ENCODE data around the gene NTSR2.

Gene NTSR2

DNA sequence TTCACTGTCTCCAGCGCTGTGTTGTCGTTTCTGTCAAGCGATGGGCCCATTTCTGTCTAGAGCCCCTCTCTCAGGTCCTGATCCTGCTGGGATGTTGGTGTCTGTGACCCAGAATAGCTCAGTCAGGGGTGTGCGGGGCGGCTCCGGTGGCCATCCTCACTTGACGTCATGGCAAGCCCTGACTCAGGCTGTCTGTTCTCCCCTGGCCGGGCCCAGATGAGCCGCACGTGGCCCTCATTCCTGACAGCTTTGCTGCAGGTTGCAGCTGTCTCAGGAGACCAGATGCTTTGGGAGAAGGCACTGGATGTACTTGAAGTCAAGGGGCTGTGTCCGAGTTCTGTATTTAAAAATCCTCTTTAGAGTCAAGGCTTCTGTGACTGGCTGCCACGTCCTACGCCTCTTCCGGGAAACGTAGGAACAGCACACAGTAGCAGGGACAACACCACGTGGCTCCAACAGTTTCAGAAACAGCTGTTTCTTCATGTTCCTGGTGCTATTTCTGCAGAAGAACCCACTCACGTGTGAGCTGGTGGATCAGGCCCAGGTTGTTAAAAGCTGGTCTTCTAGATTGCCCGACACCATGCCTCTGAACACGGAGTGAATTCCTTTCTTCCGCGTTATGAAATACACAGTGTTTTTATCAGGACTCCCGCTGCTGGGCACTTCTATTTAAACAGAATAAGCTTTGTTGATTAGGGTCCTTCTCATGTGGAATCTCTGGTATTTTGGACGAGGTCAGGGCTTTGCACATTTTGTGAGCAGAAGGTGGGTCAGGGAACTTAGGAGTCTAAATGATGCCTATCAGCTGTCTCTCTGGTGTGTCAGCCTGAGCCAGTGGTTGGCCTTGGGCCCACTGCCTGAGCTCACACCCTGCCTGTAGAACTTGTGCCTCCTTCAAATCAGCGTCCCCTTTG, 28.3 kb upstream of the NTSR2 start:
- no peak for DNase-seq

- DNase-seq: no peak
These were observed 27.3 kb upstream of the NTSR2 start for GRCh38 chr2:11697103-11697871.

DNA sequence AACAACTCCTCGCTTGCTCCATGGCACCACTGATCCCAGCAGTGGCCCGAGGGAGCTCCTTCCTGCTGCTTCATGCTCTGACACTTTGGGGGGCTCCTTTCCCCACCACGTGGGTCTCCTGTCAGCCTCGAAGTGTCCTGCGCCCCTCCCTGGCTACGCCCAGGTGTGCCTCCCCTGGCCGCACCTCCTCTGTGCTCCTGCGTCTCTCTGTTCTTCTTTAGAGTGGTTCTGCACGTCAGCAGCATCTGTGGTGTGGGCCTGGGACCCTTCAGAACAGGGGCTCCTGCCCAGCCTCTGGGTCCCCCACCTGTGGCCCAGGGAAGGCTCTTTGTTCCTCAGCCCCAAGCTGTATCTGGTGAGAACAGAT, 26.7 kb upstream of the NTSR2 start:
- no peak for DNase-seq

DNA sequence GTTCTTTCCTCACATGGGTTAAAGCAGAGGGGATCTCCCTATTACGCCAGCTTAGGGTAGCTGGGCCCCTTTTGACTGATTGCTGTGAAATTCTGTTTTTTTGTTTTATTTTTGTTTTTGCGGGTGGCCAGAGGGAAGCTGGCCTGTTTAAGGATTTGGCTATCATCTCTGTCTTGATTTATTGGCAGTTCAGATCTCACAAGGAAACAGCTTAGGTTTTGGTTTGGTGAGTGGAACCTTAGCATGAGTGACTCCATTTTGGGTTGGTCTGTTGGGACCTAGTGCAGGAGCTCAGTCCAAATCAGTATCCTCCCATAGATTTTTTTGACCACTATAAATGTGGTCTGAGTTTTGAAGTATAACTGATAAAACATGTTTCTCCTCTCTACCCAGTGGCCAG, 25.6 kb upstream of the NTSR2 start:
- DNase-seq: no peak

- peak; percentile 54 for DNase-seq
These were observed 23.0 kb upstream of the NTSR2 start for GRCh38 chr2:11692966-11693521.

DNA sequence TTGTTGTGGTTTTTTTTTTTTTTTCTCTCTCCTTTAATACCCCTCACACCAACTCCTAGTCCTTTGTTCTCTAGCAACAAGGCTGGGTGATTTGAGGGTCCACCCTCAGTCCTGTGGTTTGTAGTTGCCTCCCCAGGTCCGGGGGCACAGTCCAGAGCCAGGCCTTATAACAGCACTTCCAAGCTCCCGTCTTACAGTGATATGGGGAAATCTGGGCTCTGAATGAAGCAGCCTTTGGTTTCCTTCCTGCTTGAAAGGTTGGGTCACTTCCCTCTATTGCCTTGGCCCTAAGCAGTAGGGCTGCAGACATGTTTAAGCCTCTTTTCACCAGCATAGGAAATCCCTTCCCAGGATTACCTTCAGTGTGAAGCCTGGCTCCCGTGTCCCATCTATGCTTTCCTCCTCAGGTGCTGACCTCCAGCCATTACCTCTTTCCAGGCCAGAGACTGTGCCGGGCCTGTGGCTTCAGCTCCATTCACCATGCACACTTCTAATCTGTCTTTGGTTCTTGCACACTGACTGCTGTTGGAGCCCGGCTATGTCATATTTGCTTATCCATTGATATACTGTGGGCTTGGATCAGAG, 21.2 kb upstream of the NTSR2 start:
- DNase-seq: no peak

GRCh38 chr2:11688222-11689069, 18.5 kb upstream of the NTSR2 start:
- DNase-seq: peak; percentile 72

DNA sequence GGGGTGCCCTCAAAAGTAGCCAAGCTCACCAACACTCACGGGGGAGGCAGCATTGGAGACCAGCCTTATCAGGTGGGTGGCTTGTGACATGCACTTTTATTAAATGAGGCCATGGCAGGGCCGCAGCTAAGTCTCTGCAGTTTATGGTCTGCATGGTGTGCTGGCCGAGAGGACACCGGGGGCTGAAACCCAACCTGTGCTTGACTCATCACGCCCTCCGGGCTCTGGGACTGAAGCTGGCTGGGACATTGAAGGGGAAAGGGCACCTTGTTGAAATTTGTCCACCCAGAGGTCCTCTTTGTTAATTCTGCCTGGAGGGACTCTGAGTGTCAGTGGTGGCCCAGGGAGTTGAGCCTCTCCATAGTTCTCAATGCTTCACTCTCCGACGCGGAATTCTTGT, 17.7 kb upstream of the NTSR2 start:
- DNase-seq: no peak

- DNase-seq: no peak
These were observed 16.0 kb upstream of the NTSR2 start for GRCh38 chr2:11685906-11686470.

DNA sequence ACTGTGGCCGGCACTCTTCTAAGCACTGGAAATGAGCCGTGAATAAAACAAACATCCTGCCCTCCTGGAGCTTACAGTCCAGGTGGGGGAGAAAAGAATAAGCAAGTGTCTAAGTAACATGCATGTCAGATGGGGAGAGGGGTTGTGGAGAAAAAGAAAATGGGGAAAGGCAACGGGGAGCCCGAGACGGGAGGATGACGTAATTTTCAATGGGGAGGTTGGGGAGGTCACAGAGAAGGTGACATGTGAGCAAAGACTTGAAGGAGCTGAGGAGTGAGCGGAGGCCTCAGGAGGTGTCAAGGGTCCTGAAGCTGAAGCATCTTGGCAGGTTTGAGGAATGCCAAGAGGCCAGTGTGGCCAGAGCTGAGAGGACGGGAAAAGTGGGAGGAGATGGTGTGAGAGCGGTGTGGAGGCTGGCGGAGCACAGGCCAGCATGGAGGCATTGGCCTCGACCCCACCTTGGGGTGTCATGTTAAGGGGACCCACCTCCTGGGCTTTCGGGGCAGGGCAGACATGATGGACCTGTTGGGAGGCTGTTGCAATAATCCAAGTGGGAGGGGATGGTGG, 15.0 kb upstream of the NTSR2 start:
- no peak for DNase-seq

GRCh38 chr2:11683966-11684365, 14.0 kb upstream of the NTSR2 start:
- no peak for DNase-seq

DNA sequence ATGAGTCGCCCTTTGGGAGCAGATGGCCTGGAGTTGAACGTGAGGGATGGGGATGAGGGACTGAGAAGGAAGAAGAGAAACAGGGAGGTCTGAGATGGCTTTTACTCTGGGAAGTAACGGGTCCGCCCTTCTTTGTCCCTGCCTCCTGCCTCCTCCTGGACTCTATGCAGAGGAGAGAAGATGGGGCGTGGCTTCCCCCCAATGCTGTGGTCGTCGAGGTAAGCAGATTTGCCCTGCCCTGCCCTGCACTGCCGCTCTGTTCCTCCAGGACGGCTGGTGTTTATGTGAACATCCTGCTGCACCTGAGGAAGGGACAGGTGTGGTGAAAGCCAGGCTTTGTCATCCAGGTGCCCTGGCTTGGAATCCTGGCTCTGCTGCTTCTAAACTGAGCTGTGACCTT, 13.5 kb upstream of the NTSR2 start:
- DNase-seq: no peak

GRCh38 chr2:11682590-11682915, 12.6 kb upstream of the NTSR2 start:
- DNase-seq: no peak

- DNase-seq: peak; percentile 43
These were observed 12.0 kb upstream of the NTSR2 start for GRCh38 chr2:11681722-11682589.

DNA sequence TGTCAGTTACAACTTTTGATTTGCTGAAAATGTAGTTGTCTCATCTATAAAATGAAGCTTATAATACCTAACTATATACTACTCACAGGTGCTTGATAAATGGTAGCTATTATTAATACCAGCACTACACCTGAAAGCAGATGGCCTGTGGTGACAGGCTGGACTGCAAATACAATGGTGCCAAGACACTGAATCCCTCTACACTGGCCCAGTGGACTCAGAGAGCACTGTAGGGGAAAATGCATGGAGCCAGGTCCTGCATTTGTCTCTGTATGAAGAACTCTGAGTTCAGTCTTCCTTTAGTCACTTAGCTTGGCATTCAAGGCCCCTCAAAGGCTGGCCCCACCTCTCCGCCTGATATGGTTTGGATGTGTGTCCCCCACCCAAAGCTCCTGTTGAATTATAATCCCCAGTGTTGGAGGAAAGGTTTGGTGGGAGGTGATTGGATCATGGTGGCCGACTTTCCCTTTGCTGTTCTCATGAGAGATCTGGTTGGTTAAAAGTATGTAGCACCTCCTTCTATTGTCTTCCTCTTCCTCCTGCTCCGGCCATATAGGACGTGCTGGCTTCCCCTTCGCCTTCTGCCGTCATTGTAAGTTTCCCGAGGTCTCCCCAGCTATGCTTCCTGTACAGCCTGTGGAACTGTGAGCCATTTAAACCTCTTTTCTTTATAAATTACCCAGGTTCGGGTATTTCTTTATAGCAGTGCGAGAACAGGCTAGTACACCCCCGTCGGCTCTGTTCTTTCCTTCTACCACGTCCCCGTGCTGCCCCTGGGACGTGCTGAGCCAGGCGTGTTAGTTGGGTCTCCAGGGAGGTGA, 11.1 kb upstream of the NTSR2 start:
- DNase-seq: no peak

- DNase-seq: no peak
These were observed 10.3 kb upstream of the NTSR2 start for GRCh38 chr2:11680182-11680900.

DNA sequence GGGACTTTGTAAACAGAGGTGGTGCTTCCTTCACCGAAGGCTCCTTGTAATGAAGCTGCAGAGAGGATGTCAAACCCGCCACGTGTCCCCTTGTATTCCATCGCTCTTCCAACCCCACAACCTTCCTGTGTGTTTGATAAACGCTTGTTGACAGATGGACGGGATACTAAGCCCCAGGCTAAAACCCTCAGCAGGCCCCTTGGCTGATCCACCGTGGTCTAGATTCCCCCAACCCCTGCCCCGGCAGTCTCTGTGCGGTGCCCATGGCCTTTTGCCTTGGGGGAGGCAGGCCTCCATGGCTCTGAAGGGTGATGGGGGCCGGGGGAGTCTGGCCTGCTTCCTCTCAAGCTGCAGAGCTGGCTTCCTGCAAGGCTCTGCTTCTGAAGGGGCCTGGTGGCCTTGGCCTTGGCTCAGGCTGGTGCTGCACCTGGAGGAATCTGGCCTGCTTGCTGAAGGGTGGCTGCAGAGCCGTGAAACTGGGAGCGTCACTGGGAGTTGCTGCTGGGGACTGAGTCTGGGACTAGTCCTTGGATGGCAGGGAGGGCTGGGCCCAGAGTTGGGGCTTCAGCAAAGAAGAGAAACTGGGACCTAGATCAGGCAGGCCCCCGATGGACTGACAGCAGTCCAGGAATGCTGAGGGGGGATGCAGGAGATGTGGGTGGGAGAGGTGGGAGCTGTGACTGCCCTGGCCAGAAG, 9.6 kb upstream of the NTSR2 start:
- DNase-seq: no peak

GRCh38 chr2:11679016-11679415, 9.0 kb upstream of the NTSR2 start:
- DNase-seq: no peak

Data from central memory CD4-positive, alpha-beta T cell (primary cell).